Ammon's horn (tissue), 1 donor: ENCODE results near the gene BTK.
"Not testable (repeated sequence)": the region's sequence is repeated elsewhere in the genome, so short reads cannot be mapped to it uniquely, and the experiment has no call there.

Source experiments
- DNase-seq: peaks from one replicate; pipeline ENCODE4 v3.0.0-alpha.2; 2016; ENCODE audit warnings: low spot score

The BTK gene

GRCh38 chrX:101337776-101338271 lies 48.2 kb downstream of the BTK start:
- no peak for DNase-seq

- DNase-seq: not testable (repeated sequence)
Measured at GRCh38 chrX:101334310-101334709, 51.7 kb downstream of the BTK start.

GRCh38 chrX:101326600-101326999 lies 59.4 kb downstream of the BTK start:
- not testable (repeated sequence) for DNase-seq

DNA sequence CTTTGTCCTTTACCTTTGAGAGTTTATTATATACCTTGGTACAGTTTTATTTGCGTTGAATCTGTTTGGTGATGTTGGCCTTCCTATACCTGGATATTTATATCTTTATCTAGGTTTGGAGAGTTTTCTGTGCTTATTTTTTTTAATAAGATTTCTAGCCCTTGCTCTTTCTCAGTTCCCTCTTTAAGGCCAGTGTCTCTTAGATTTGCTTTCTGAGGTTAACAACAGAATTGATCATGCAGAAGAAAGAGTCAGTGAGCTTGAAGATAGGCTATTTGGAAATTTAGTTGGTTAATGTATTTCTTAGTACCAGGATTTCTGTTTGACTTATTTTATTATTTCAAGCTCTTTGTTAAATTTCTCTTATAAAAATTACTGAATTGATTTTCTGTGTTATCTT lies 82.2 kb downstream of the BTK start:
- DNase-seq: no peak
